Endothelial cell of umbilical vein (primary cell): ENCODE data around the gene RNF6. TPM values are rescaled to one million over a fixed set of nuclear protein-coding genes. Genes with fewer than 3 reads are reported as not detected.

Source experiments
- BruUV-seq: library from RNA; stranded (reverse); fragments of 400-500 nt; replicated peaks from 2 replicates; lab custom pipeline; 2021; lab: Mats Ljungman, UMichigan
- CTCF ChIA-PET: fragments of 300-600, 350-600 bp; sonication (Branson Sonifier 250); formaldehyde crosslinking; loops from one replicate; lab custom pipeline; 2021; ENCODE audit warnings: antibody characterized with exemption, inconsistent platforms; lab: Charles Lee
- POLR2A ChIA-PET: fragments of 300-600, 350-600 bp; sonication (Branson Sonifier 250); formaldehyde crosslinking; loops from one replicate; lab custom pipeline; 2021; ENCODE audit warnings: antibody characterized with exemption, inconsistent platforms; lab: Charles Lee
- DNase-seq: peaks from one replicate; pipeline ENCODE4 v3.0.0-alpha.2; 2011; ENCODE audit warnings: low read depth, low spot score
- FAIRE-seq: peaks from 2 replicates; lab custom pipeline; 2011; peaks lifted over from hg19 to GRCh38; lab: Jason Lieb, UNC
- H2AFZ ChIP-seq: 2 replicates; pipeline ENCODE4 v1.6.0; 2012; ENCODE audit warnings: low read depth, low read length, control low read depth, inconsistent platforms
- H3K27ac ChIP-seq: 2 replicates; pipeline ENCODE4 v1.5.1; 2011; ENCODE audit warnings: low read depth, mild to moderate bottlenecking, control low read depth, low read length, moderate library complexity; ENCODE audit not compliant: insufficient read depth
- H3K27me3 ChIP-seq, 2 experiments: 2 replicates each; pipeline versions ENCODE4 v1.6.0 to v1.6.1; 2011; ENCODE audit warnings: low read length in 2 of 2, mixed read lengths in 1 of 2; ENCODE audit not compliant: control insufficient read depth in 2 of 2, insufficient read depth in 2 of 2
- H3K36me3 ChIP-seq, 2 experiments: 2 replicates in 1 of 2; 3 replicates in 1 of 2; pipeline ENCODE4 v1.5.1; 2011; ENCODE audit warnings: low read length in 2 of 2, mild to moderate bottlenecking in 1 of 2, moderate library complexity in 1 of 2; ENCODE audit not compliant: control insufficient read depth in 2 of 2, insufficient read depth in 2 of 2; ENCODE audit errors: extremely low read depth in 1 of 2
- H3K4me1 ChIP-seq: 3 replicates; pipeline ENCODE4 v1.5.1; 2011; ENCODE audit warnings: mild to moderate bottlenecking, low read length; ENCODE audit not compliant: control insufficient read depth, insufficient read depth; ENCODE audit errors: extremely low read depth
- H3K4me2 ChIP-seq: 2 replicates; pipeline ENCODE4 v1.6.1; 2011; ENCODE audit warnings: low read length, control low read depth, mixed read lengths; ENCODE audit not compliant: insufficient read depth
- H3K4me3 ChIP-seq, 3 experiments: fragments of 200-600 bp in 1 of 3; sonication (generic), shearing (Covaris generic) in 1 of 3; replicated peaks in 1 of 3; 2 replicates each; pipeline ENCODE4 v1.5.1; 2011 to 2016; ENCODE audit warnings: control low read depth in 3 of 3, low read length in 3 of 3, mild to moderate bottlenecking in 2 of 3, inconsistent platforms in 1 of 3, low read depth in 1 of 3, moderate library complexity in 1 of 3; ENCODE audit not compliant: insufficient read depth in 1 of 3
- H3K79me2 ChIP-seq: 2 replicates; pipeline ENCODE4 v1.6.0; 2012; ENCODE audit warnings: low read length, inconsistent platforms; ENCODE audit not compliant: control insufficient read depth, insufficient read depth
- H3K9ac ChIP-seq: replicated peaks from 2 replicates; pipeline ENCODE3; 2011; ENCODE audit warnings: low read length, control low read depth; ENCODE audit not compliant: insufficient read depth; ENCODE audit errors: extremely low read depth
- H3K9me1 ChIP-seq: replicated peaks from 3 replicates; pipeline ENCODE4 v1.6.0; 2011; ENCODE audit warnings: mild to moderate bottlenecking, low read length; ENCODE audit not compliant: control insufficient read depth, insufficient read depth; ENCODE audit errors: extremely low read depth
- H3K9me3 ChIP-seq: replicated peaks from 2 replicates; pipeline ENCODE4 v1.5.1; 2012; ENCODE audit warnings: low read length, inconsistent platforms; ENCODE audit not compliant: control insufficient read depth, insufficient read depth
- H4K20me1 ChIP-seq: replicated peaks from 2 replicates; pipeline ENCODE3; 2011; ENCODE audit warnings: mild to moderate bottlenecking, low read length; ENCODE audit not compliant: control insufficient read depth, insufficient read depth; ENCODE audit errors: extremely low read depth
- CTCF ChIP-seq, 2 donors: IDR thresholded peaks; 1 replicate in 1 of 2; 2 replicates in 1 of 2; pipeline ENCODE4 v1.5.1; 2011; ENCODE audit warnings: low read length in 2 of 2, mild to moderate bottlenecking in 2 of 2, moderate library complexity in 2 of 2, control low read depth in 1 of 2, inconsistent platforms in 1 of 2, low read depth in 1 of 2; ENCODE audit not compliant: insufficient read depth in 1 of 2; ENCODE audit errors: extremely low read depth in 1 of 2
- EZH2 ChIP-seq: IDR thresholded peaks from 2 replicates; pipeline ENCODE4 v1.6.1; 2012; ENCODE audit warnings: borderline replicate concordance, low read depth, mild to moderate bottlenecking, moderate library complexity, low read length, inconsistent platforms; ENCODE audit not compliant: severe bottlenecking
- FOS ChIP-seq: IDR thresholded peaks from 2 replicates; pipeline ENCODE4 v1.6.1; 2011; ENCODE audit warnings: mild to moderate bottlenecking, low read length, moderate library complexity, borderline replicate concordance; ENCODE audit not compliant: insufficient read depth
- GATA2 ChIP-seq: IDR thresholded peaks from 2 replicates; pipeline ENCODE4 v1.7.0; 2011; ENCODE audit warnings: low read depth, mild to moderate bottlenecking, moderate library complexity, mixed read lengths, low read length; ENCODE audit not compliant: insufficient read length, insufficient read depth
- JUN ChIP-seq: IDR thresholded peaks from 2 replicates; pipeline ENCODE4 v1.6.1; 2011; ENCODE audit warnings: borderline replicate concordance, low read depth; ENCODE audit not compliant: insufficient read length, insufficient read depth
- MAX ChIP-seq: IDR thresholded peaks from 2 replicates; pipeline ENCODE4 v1.6.1; 2011; ENCODE audit not compliant: insufficient read depth, insufficient read length
- MYC ChIP-seq: IDR thresholded peaks from one replicate; pipeline ENCODE4 v1.6.1; 2011; ENCODE audit warnings: mild to moderate bottlenecking, low read depth, low read length
- POLR2A ChIP-seq: IDR thresholded peaks from 2 replicates; pipeline ENCODE4 v1.6.1; 2012; ENCODE audit warnings: low read depth, mild to moderate bottlenecking, control low read depth, low read length
- POLR2AphosphoS5 ChIP-seq: IDR thresholded peaks from 2 replicates; pipeline ENCODE4 v1.6.1; 2012; ENCODE audit warnings: low read depth, mild to moderate bottlenecking, control low read depth, low read length, moderate library complexity; ENCODE audit not compliant: insufficient read depth
- dilution Hi-C: fragments of 300-500 bp; cut with MboI; formaldehyde crosslinking; loops from one replicate; pipeline ENCODE4 v1.15.0; 2019; ENCODE audit warnings: low sequenced_read_pairs; ENCODE audit not compliant: extremely low pct_ligation_motif_present
- intact Hi-C: fragments of 100-400 bp; cut with micrococcal nuclease; formaldehyde crosslinking; loops from one replicate; pipeline ENCODE4 v1.10.0; 2022
- polyA plus RNA-seq, 4 experiments: library from polyadenylated mRNA; depleted of rRNA in 3 of 4; stranded (reverse) in 3 of 4; unstranded in 1 of 4; fragments of >200 nt; gene quantifications; 2 replicates each; pipeline versions ENCODE4 v1.2.1 to v1.2.3, GENCODE V29; 2011 to 2012; ENCODE audit warnings: missing spikeins in 1 of 4
- total RNA-seq: library from RNA; stranded (reverse); gene quantifications from 2 replicates; pipeline ENCODE4 v1.2.3, GENCODE V29; 2021

RNF6 gene
- total and polyA plus RNA-seq, 2 donors (not counting 3 experiments of a cell fraction or from before 2014, with no cell fraction given): 12.7 to 36.4 TPM

- H3K4me1 ChIP-seq: peaks cover 11% of the 10 kb centered on the region
- H3K9ac ChIP-seq: no peak overlapping the region
- dilution Hi-C loops: no loop called here
- DNase-seq: peak; percentile 65
- no peaks in the 10 kb centered on the region for H3K79me2 ChIP-seq
- TF ChIP-seq MAX (no peak), CTCF (IDR thresholded peaks at IDR 0.05; ENCODE audit: extremely low read depth in 1 of 2, insufficient read depth in 1 of 2, low read depth in 1 of 2, low read length in 2 of 2) (peak; percentile 89 to 92)
- POLR2A ChIA-PET: interaction anchor here (2.2 kb wide), 1 partner anchor 38 kb away, joined by 7 read pairs; the partner anchor contains the start of gene RNF6
- H3K27me3 ChIP-seq: peaks cover 2 to 3% of the 10 kb centered on the region in 2 experiments
- no peaks in the 10 kb centered on the region for H3K9me3 ChIP-seq
- H3K27ac ChIP-seq: no peak overlapping the region
- intact Hi-C loops: loop anchor here (1.0 kb wide), 4 partner anchors 297 to 688 kb away; no protein-coding TSS in a partner anchor
- BruUV-seq: no TSS peak
- FAIRE-seq: peak; percentile 84
- no peak overlapping the region for H3K4me2 ChIP-seq
- no peaks in the 10 kb centered on the region for H3K9me1 ChIP-seq
- H3K4me3 ChIP-seq: no peak overlapping the region
- no peaks in the 10 kb centered on the region for H3K36me3 ChIP-seq
- H2AFZ ChIP-seq: no peak overlapping the region
- CTCF ChIA-PET: interaction anchor here (0.6 to 7.0 kb wide), 63 partner anchors 8 to 746 kb away, joined by 3 to 473 read pairs (median 4); partner anchors contain the start of genes RNF6 and WASF3
- H4K20me1 ChIP-seq: no peaks in the 10 kb centered on the region
These were observed 37.3 kb downstream of the RNF6 start for GRCh38 chr13:26184791-26185250.

GRCh38 chr13:26183416-26183815 lies 38.7 kb downstream of the RNF6 start:
- no peak overlapping the region for H3K9ac ChIP-seq
- H3K27me3 ChIP-seq: peaks cover 3 to 4% of the 10 kb centered on the region in 2 experiments
- no peak overlapping the region for H3K4me2 ChIP-seq
- H3K36me3 ChIP-seq: no peaks in the 10 kb centered on the region
- H3K27ac ChIP-seq: no peak overlapping the region
- no peak for TF ChIP-seq GATA2
- no peak for TF ChIP-seq FOS
- TF ChIP-seq MYC: no peak
- TF ChIP-seq POLR2A: no peak
- no peak for TF ChIP-seq POLR2AphosphoS5
- TF ChIP-seq JUN: no peak
- TF ChIP-seq EZH2: no peak
- no peak for TF ChIP-seq CTCF (IDR thresholded peaks at IDR 0.05; ENCODE audit: extremely low read depth in 1 of 2, insufficient read depth in 1 of 2, low read depth in 1 of 2, low read length in 2 of 2)
- TF ChIP-seq MAX: no peak
- dilution Hi-C loops (no loop called here), intact Hi-C loops (no loop called here)
- no peaks in the 10 kb centered on the region for H3K9me3 ChIP-seq
- H2AFZ ChIP-seq: no peak overlapping the region
- DNase-seq (no peak), FAIRE-seq (no peak)
- ChIA-PET CTCF (interaction anchor here (0.7 to 7.0 kb wide), 7 partner anchors 23 to 689 kb away, joined by 3 to 473 read pairs (median 37); no protein-coding TSS in a partner anchor), POLR2A (no interaction called here)
- H3K4me1 ChIP-seq: peaks cover 11% of the 10 kb centered on the region
- H3K79me2 ChIP-seq: no peaks in the 10 kb centered on the region
- H4K20me1 ChIP-seq: no peaks in the 10 kb centered on the region
- no TSS peak for BruUV-seq
- H3K4me3 ChIP-seq: no peak overlapping the region
- H3K9me1 ChIP-seq: no peaks in the 10 kb centered on the region
